ENCODE measurements around the gene TFPT. TPM values are rescaled to one million over a fixed set of nuclear protein-coding genes. Genes with fewer than 3 reads are reported as not detected.

TFPT gene
- total and polyA plus RNA-seq, 2 of the 13 experiments (the other 11 are each of a cell fraction or from before 2014, with no cell fraction given), result 8.4 to 10.7 TPM

DNA sequence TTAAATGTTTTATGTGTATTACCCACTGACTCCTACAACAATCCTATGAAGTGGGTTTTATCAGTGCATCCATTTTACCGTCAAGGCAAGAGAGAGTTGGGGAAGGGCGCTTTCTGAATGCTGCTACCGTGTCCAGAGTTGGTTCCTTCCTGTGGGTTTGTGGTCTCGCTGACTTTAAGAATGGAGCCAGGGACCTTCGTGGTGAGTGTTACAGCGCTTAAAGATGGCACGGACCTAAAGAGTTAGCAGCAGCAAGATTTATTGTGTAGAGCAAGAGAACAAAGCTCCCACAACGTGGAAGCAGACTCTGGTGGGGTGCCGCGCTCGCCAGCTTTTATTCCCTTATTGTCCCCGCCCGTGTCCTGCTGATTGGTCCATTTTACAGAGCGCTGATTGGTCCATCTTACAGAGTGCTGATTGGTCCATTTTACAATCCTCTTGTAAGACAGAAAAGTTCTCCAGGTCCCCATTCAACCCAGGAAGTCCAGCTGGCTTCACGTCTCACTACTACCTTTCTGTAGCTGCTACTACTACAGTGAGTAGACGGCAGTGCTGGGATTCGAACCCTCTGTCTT lies 20.9 kb downstream of the TFPT start:
- no peak overlapping the region for H3K4me2 ChIP-seq (ENCODE audit: low read depth, low read length)
- H3K9ac ChIP-seq (ENCODE audit: insufficient read depth, low read depth, low read length), result no peak overlapping the region
- no peak overlapping the region for H2AFZ ChIP-seq (ENCODE audit: low read length)
- FAIRE-seq (no peak), ATAC-seq (no peak), DNase-seq (ENCODE audit: low spot score) (no peak)
- H4K20me1 ChIP-seq (ENCODE audit: insufficient read depth, low read length), result no peaks in the 10 kb centered on the region
- intact Hi-C loops (cut with micrococcal nuclease; ENCODE audit: unreplicated experiment), result no loop called here
- no peak overlapping the region for H3K27ac ChIP-seq (ENCODE audit: extremely low read length, insufficient read depth, low read length)
- H3K4me1 ChIP-seq (ENCODE audit: insufficient read depth, low read length), result peaks cover 18% of the 10 kb centered on the region
- TF ChIP-seq U2AF1 (optimal IDR thresholded peaks at IDR 0.05; ENCODE audit: low read depth, low read length), result no peak
- TF ChIP-seq PAF1 (CRISPR knock-in tag; IDR thresholded peaks at IDR 0.05), result no peak
- TF ChIP-seq FOXJ3 (CRISPR knock-in tag; IDR thresholded peaks at IDR 0.05; ENCODE audit: borderline replicate concordance), result no peak
- TF ChIP-seq PTBP1 (IDR thresholded peaks at IDR 0.05; ENCODE audit: low read depth, low read length, poor library complexity, severe bottlenecking), result no peak
- no peak for TF ChIP-seq ZNF337 (CRISPR knock-in tag; IDR thresholded peaks at IDR 0.05; ENCODE audit: borderline replicate concordance, low read depth)
- TF ChIP-seq MATR3 (CRISPR knock-in tag; IDR thresholded peaks at IDR 0.05), result no peak
- no peak for TF ChIP-seq ZFYVE20 (CRISPR knock-in tag; IDR thresholded peaks at IDR 0.05; ENCODE audit: borderline replicate concordance, low read depth)
- TF ChIP-seq, protein P1, sequence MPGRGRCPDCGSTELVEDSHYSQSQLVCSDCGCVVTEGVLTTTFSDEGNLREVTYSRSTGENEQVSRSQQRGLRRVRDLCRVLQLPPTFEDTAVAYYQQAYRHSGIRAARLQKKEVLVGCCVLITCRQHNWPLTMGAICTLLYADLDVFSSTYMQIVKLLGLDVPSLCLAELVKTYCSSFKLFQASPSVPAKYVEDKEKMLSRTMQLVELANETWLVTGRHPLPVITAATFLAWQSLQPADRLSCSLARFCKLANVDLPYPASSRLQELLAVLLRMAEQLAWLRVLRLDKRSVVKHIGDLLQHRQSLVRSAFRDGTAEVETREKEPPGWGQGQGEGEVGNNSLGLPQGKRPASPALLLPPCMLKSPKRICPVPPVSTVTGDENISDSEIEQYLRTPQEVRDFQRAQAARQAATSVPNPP (CRISPR knock-in tag; IDR thresholded peaks at IDR 0.05), result no peak
- no peak for TF ChIP-seq MYNN (CRISPR knock-in tag; IDR thresholded peaks at IDR 0.05; ENCODE audit: low read depth)
- BruUV-seq (replicated peaks), result no TSS peak
- peaks cover 0 to 16% of the 10 kb centered on the region in 2 experiments; a peak in 1 of 5 replicates for H3K27me3 ChIP-seq (ENCODE audit: control insufficient read depth in 1 of 2, insufficient read depth in 2 of 2, low read length in 2 of 2)
- POLR2A ChIA-PET, result interaction anchor here (1.4 kb wide), 1 partner anchor 21 kb away, joined by 3 read pairs; the partner anchor contains the start of genes PRPF31 and TFPT
- in situ Hi-C loops (cut with HindIII; ENCODE audit: extremely low pct_ligation_motif_present, low pct_unique_long_range_greater_than_20kb), result no loop called here
- no peaks in the 10 kb centered on the region for H3K9me3 ChIP-seq (ENCODE audit: low read length)
- H3K4me3 ChIP-seq (replicated peaks in 1 of 3; ENCODE audit: insufficient read depth in 1 of 3, low read depth in 2 of 3, low read length in 3 of 3), result no peak overlapping the region
- no peaks in the 10 kb centered on the region for H3K36me3 ChIP-seq (replicated peaks in 1 of 2; ENCODE audit: control insufficient read depth in 1 of 2, insufficient read depth in 2 of 2, low read length in 2 of 2)
- no peaks in the 10 kb centered on the region for H3K79me2 ChIP-seq (ENCODE audit: insufficient read depth, low read length)
- CTCF ChIA-PET (ENCODE audit: low intra/inter-chr PET ratio, low total read pairs), result no interaction called here
- 73% methylated on average over 17 of the region's 17 CpGs for WGBS (ENCODE audit: low lambda C conversion rate)
